NT2/D1 (cell line): ENCODE data around the gene VPS18.

Source experiments
- DNase-seq: peaks from one replicate; pipeline ENCODE4 v3.0.0-alpha.2; 2011; ENCODE audit warnings: low read depth, low spot score
- H3K27me3 ChIP-seq: 2 replicates; pipeline ENCODE4 v1.6.0; 2011; ENCODE audit warnings: mild to moderate bottlenecking; ENCODE audit not compliant: insufficient read length, insufficient read depth
- H3K36me3 ChIP-seq: 2 replicates; pipeline ENCODE4 v1.6.1; 2011; ENCODE audit warnings: mild to moderate bottlenecking, low read length, mixed read lengths; ENCODE audit not compliant: insufficient read depth, insufficient read length
- H3K4me1 ChIP-seq: 2 replicates; pipeline ENCODE4 v1.5.1; 2011; ENCODE audit not compliant: insufficient read depth, insufficient read length
- H3K4me3 ChIP-seq: 2 replicates; pipeline ENCODE4 v1.5.1; 2011; ENCODE audit warnings: low read depth; ENCODE audit not compliant: insufficient read length
- H3K9ac ChIP-seq: 2 replicates; pipeline ENCODE4 v1.6.0; 2011; ENCODE audit warnings: low read depth; ENCODE audit not compliant: insufficient read length
- H3K9me3 ChIP-seq: 2 replicates; pipeline ENCODE4 v1.5.1; 2011; ENCODE audit warnings: mild to moderate bottlenecking, low read length; ENCODE audit not compliant: insufficient read depth
- SUZ12 ChIP-seq: IDR thresholded peaks from 2 replicates; pipeline ENCODE4 v1.6.1; 2011; ENCODE audit not compliant: insufficient read length, insufficient read depth; ENCODE audit errors: extremely low read depth
- YY1 ChIP-seq: IDR thresholded peaks from 2 replicates; pipeline ENCODE4 v1.6.1; 2011; ENCODE audit not compliant: insufficient read length, insufficient read depth
- ZNF274 ChIP-seq: IDR thresholded peaks from 2 replicates; pipeline ENCODE4 v1.6.1; 2011; ENCODE audit warnings: mild to moderate bottlenecking, low read depth, low read length

VPS18 gene

GRCh38 chr15:40906991-40907802 is 12.9 kb downstream of the VPS18 start:
- no peak overlapping the region for H3K9ac ChIP-seq

GRCh38 chr15:40908095-40908494 is 13.8 kb downstream of the VPS18 start:
- no peak overlapping the region for H3K4me3 ChIP-seq
- H3K4me1 ChIP-seq: peaks cover 30% of the 10 kb centered on the region
- H3K9me3 ChIP-seq: no peaks in the 10 kb centered on the region
- TF ChIP-seq YY1 (no peak), ZNF274 (no peak), SUZ12 (no peak)
- H3K27me3 ChIP-seq: peaks cover 17% of the 10 kb centered on the region
- no peak for DNase-seq
- no peak overlapping the region for H3K9ac ChIP-seq
- H3K36me3 ChIP-seq: peaks cover 22% of the 10 kb centered on the region

More at GRCh38 chr15:40906991-40907802, 12.9 kb downstream of the VPS18 start:
- Histone ChIP-seq H3K9me3 (no peaks in the 10 kb centered on the region), H3K4me1 (peaks cover 23% of the 10 kb centered on the region), H3K27me3 (peaks cover 17% of the 10 kb centered on the region), H3K4me3 (no peak overlapping the region), H3K36me3 (peaks cover 31% of the 10 kb centered on the region)
- TF ChIP-seq YY1: no peak
- TF ChIP-seq SUZ12: no peak
- TF ChIP-seq ZNF274: no peak
- no peak for DNase-seq

- no peak for TF ChIP-seq YY1
- Histone ChIP-seq H3K4me1 (peaks cover 34% of the 10 kb centered on the region), H3K27me3 (peaks cover 25% of the 10 kb centered on the region), H3K36me3 (peaks cover 8% of the 10 kb centered on the region), H3K9ac (peak overlapping the region; percentile 26), H3K9me3 (no peaks in the 10 kb centered on the region), H3K4me3 (no peak overlapping the region)
- no peak for DNase-seq
Observed at GRCh38 chr15:40909662-40910630, 15.7 kb downstream of the VPS18 start.

- peak; percentile 80 for DNase-seq
- Histone ChIP-seq H3K36me3 (peaks cover 2% of the 10 kb centered on the region), H3K9me3 (no peaks in the 10 kb centered on the region), H3K9ac (no peak overlapping the region), H3K4me3 (no peak overlapping the region), H3K27me3 (peaks cover 35% of the 10 kb centered on the region), H3K4me1 (peaks cover 34% of the 10 kb centered on the region)
- TF ChIP-seq ZNF274: no peak
- no peak for TF ChIP-seq YY1
- TF ChIP-seq SUZ12: no peak
Observed at GRCh38 chr15:40911141-40911540, 16.9 kb downstream of the VPS18 start.

GRCh38 chr15:40911693-40912092 is 17.4 kb downstream of the VPS18 start:
- H3K9ac ChIP-seq: no peak overlapping the region
- H3K27me3 ChIP-seq: peaks cover 40% of the 10 kb centered on the region
- H3K36me3 ChIP-seq: peaks cover 2% of the 10 kb centered on the region
- no peak for DNase-seq
- H3K4me1 ChIP-seq: peaks cover 32% of the 10 kb centered on the region
- H3K9me3 ChIP-seq: no peaks in the 10 kb centered on the region
- TF ChIP-seq ZNF274: no peak
- no peak for TF ChIP-seq SUZ12
- no peak for TF ChIP-seq YY1
- no peak overlapping the region for H3K4me3 ChIP-seq

GRCh38 chr15:40912478-40912877 is 18.2 kb downstream of the VPS18 start:
- Histone ChIP-seq H3K27me3 (peaks cover 48% of the 10 kb centered on the region), H3K36me3 (peaks cover 2% of the 10 kb centered on the region), H3K4me1 (peaks cover 26% of the 10 kb centered on the region), H3K9ac (no peak overlapping the region), H3K9me3 (no peaks in the 10 kb centered on the region), H3K4me3 (no peak overlapping the region)
- DNase-seq: no peak
- TF ChIP-seq SUZ12 (no peak), ZNF274 (no peak), YY1 (no peak)

- Histone ChIP-seq H3K9ac (no peak overlapping the region), H3K36me3 (peaks cover 2% of the 10 kb centered on the region), H3K4me1 (peaks cover 30% of the 10 kb centered on the region), H3K4me3 (no peak overlapping the region), H3K9me3 (no peaks in the 10 kb centered on the region), H3K27me3 (peaks cover 55% of the 10 kb centered on the region)
- DNase-seq: no peak
- TF ChIP-seq YY1 (no peak), ZNF274 (no peak), SUZ12 (no peak)
Observed at GRCh38 chr15:40914013-40914412, 19.8 kb downstream of the VPS18 start.
